H9 (cell line): ENCODE data around the gene COMMD9. TPM values are rescaled to one million over a fixed set of nuclear protein-coding genes. Genes with fewer than 3 reads are reported as not detected.

Experiments used
- DNase-seq: peaks from one replicate; pipeline ENCODE4 v3.0.0-alpha.2; 2017
- H2AFZ ChIP-seq: one replicate; pipeline ENCODE4 v1.6.1; 2013; ENCODE audit warnings: mild to moderate bottlenecking, low read length, control low read depth, moderate library complexity
- H2AK5ac ChIP-seq: 2 replicates; pipeline ENCODE4 v1.6.1; 2013; ENCODE audit warnings: low read length, control low read depth, mixed read lengths; ENCODE audit not compliant: insufficient read length
- H2BK120ac ChIP-seq: one replicate; pipeline ENCODE4 v1.6.1; 2013; ENCODE audit warnings: low read depth, mild to moderate bottlenecking, low read length, control low read depth, inconsistent platforms; ENCODE audit not compliant: poor library complexity, severe bottlenecking
- H2BK12ac ChIP-seq: 2 replicates; pipeline ENCODE4 v1.6.1; 2013; ENCODE audit warnings: low read length, control low read depth, mixed read lengths, low read depth; ENCODE audit not compliant: insufficient read length
- H2BK15ac ChIP-seq: 2 replicates; pipeline ENCODE4 v1.6.1; 2013; ENCODE audit warnings: low read depth, low read length, control low read depth
- H2BK20ac ChIP-seq: one replicate; pipeline ENCODE4 v1.6.1; 2013; ENCODE audit warnings: low read depth, mild to moderate bottlenecking, low read length, control low read depth, inconsistent platforms; ENCODE audit not compliant: poor library complexity, severe bottlenecking
- H2BK5ac ChIP-seq: 2 replicates; pipeline ENCODE4 v1.6.1; 2013; ENCODE audit warnings: low read length, control low read depth, mixed read lengths; ENCODE audit not compliant: insufficient read length
- H3K14ac ChIP-seq: 2 replicates; pipeline ENCODE4 v1.6.1; 2013; ENCODE audit warnings: low read length, control low read depth; ENCODE audit not compliant: insufficient read depth
- H3K18ac ChIP-seq: 2 replicates; pipeline ENCODE4 v1.6.1; 2013; ENCODE audit warnings: low read depth, mild to moderate bottlenecking, mixed read lengths, low read length, control low read depth; ENCODE audit not compliant: insufficient read length
- H3K23ac ChIP-seq: 2 replicates; pipeline ENCODE4 v1.6.1; 2013; ENCODE audit warnings: low read length, control low read depth, mixed read lengths, low read depth; ENCODE audit not compliant: insufficient read length
- H3K23me2 ChIP-seq: 2 replicates; pipeline ENCODE4 v1.6.1; 2013; ENCODE audit warnings: low read depth, mild to moderate bottlenecking, mixed read lengths, low read length, control low read depth; ENCODE audit not compliant: insufficient read length, poor library complexity, severe bottlenecking
- H3K27ac ChIP-seq: 2 replicates; pipeline ENCODE4 v1.5.1; 2013; ENCODE audit warnings: low read length, control low read depth, mixed read lengths, low read depth; ENCODE audit not compliant: insufficient read length
- H3K27me3 ChIP-seq: 2 replicates; pipeline ENCODE4 v1.6.1; 2013; ENCODE audit warnings: low read length, control low read depth, inconsistent platforms; ENCODE audit not compliant: insufficient read depth
- H3K4ac ChIP-seq: 2 replicates; pipeline ENCODE4 v1.6.1; 2013; ENCODE audit warnings: low read depth, mild to moderate bottlenecking, control low read depth, inconsistent platforms, low read length, moderate library complexity
- H3K4me1 ChIP-seq: 2 replicates; pipeline ENCODE4 v1.6.1; 2013; ENCODE audit warnings: low read length, control low read depth, inconsistent platforms; ENCODE audit not compliant: insufficient read depth
- H3K4me2 ChIP-seq: 2 replicates; pipeline ENCODE4 v1.6.1; 2013; ENCODE audit warnings: low read length, control low read depth, mixed read lengths; ENCODE audit not compliant: insufficient read length, insufficient read depth
- H3K56ac ChIP-seq: 2 replicates; pipeline ENCODE4 v1.6.1; 2013; ENCODE audit warnings: low read depth, mild to moderate bottlenecking, mixed read lengths, low read length, control low read depth; ENCODE audit not compliant: insufficient read length
- H3K79me1 ChIP-seq: 2 replicates; pipeline ENCODE4 v1.6.1; 2013; ENCODE audit warnings: low read depth, mild to moderate bottlenecking, moderate library complexity, low read length, control low read depth, inconsistent platforms; ENCODE audit not compliant: insufficient read depth, poor library complexity, severe bottlenecking
- H3K79me2 ChIP-seq: 2 replicates; pipeline ENCODE4 v1.6.1; 2013; ENCODE audit warnings: low read length, control low read depth, inconsistent platforms; ENCODE audit not compliant: insufficient read depth
- H3K9ac ChIP-seq: 2 replicates; pipeline ENCODE4 v1.6.1; 2013; ENCODE audit warnings: low read length, control low read depth, mixed read lengths; ENCODE audit not compliant: insufficient read length; ENCODE audit errors: extremely low read depth
- H3K9me3 ChIP-seq: one replicate; pipeline ENCODE4 v1.6.1; 2013; ENCODE audit warnings: low read depth, low read length, inconsistent platforms; ENCODE audit not compliant: control insufficient read depth
- H3T11ph ChIP-seq: one replicate; pipeline ENCODE4 v1.6.1; 2013; ENCODE audit warnings: mild to moderate bottlenecking, low read length, control low read depth, inconsistent platforms
- H4K20me1 ChIP-seq: one replicate; pipeline ENCODE4 v1.6.1; 2013; ENCODE audit not compliant: control insufficient read depth, insufficient read length, insufficient read depth
- H4K5ac ChIP-seq: 2 replicates; pipeline ENCODE4 v1.6.1; 2013; ENCODE audit warnings: low read depth, mild to moderate bottlenecking, mixed read lengths, low read length, control low read depth; ENCODE audit not compliant: insufficient read length
- H4K8ac ChIP-seq: replicated peaks from 2 replicates; pipeline ENCODE4 v1.6.1; 2013; ENCODE audit warnings: low read length, control low read depth, mixed read lengths, low read depth; ENCODE audit not compliant: insufficient read length
- H4K91ac ChIP-seq: 2 replicates; pipeline ENCODE4 v1.6.1; 2013; ENCODE audit warnings: low read depth, mild to moderate bottlenecking, moderate library complexity, mixed read lengths, low read length, control low read depth; ENCODE audit not compliant: insufficient read length
- H3K27ac Mint-ChIP-seq, 3 experiments: 2 replicates in 2 of 3; 3 replicates in 1 of 3; pipeline ENCODE4 v1.8.0; 2020 to 2021; ENCODE audit warnings: mixed read lengths in 3 of 3, mild to moderate bottlenecking in 1 of 3, moderate library complexity in 1 of 3
- H3K27me3 Mint-ChIP-seq: 2 replicates; pipeline ENCODE4 v1.8.0; 2021; ENCODE audit warnings: low read depth, mild to moderate bottlenecking, moderate library complexity, mixed read lengths
- H3K36me3 Mint-ChIP-seq, 3 experiments: 2 replicates in 2 of 3; 3 replicates in 1 of 3; pipeline ENCODE4 v1.8.0; 2020 to 2021; ENCODE audit warnings: low read depth in 3 of 3, mixed read lengths in 3 of 3; ENCODE audit not compliant: insufficient read depth in 1 of 3
- H3K4me1 Mint-ChIP-seq, 2 experiments: 2 replicates each; pipeline ENCODE4 v1.8.0; 2020; ENCODE audit warnings: mixed read lengths in 2 of 2
- H3K4me3 Mint-ChIP-seq, 2 experiments: 2 replicates in 1 of 2; 3 replicates in 1 of 2; pipeline ENCODE4 v1.8.0; 2020 to 2021; ENCODE audit warnings: mild to moderate bottlenecking in 2 of 2, mixed read lengths in 2 of 2, moderate library complexity in 1 of 2
- H3K9me3 Mint-ChIP-seq, 2 experiments: 2 replicates in 1 of 2; 3 replicates in 1 of 2; pipeline ENCODE4 v1.8.0; 2020; ENCODE audit warnings: mild to moderate bottlenecking in 2 of 2, mixed read lengths in 2 of 2, moderate library complexity in 1 of 2
- CTCF ChIP-seq: fragments of 200-600 bp; sonication (generic); conservative IDR thresholded peaks from 3 replicates; pipeline ENCODE4 v1.8.0; 2021; ENCODE audit warnings: antibody characterized with exemption, mild to moderate bottlenecking
- WGBS: extraction: QIAGEN DNeasy Blood & Tissue Kit; methylation state at CpG from one replicate; pipeline ENCODE4 v1.1.7; 2013; ENCODE audit warnings: missing lambda C conversion rate, low lambda C conversion rate, mixed read lengths; ENCODE audit not compliant: insufficient read length; ENCODE audit errors: extremely low coverage; 5-methylcytosine and 5-hydroxymethylcytosine counted together
- total RNA-seq: library from RNA; stranded (reverse); gene quantifications from 2 replicates; pipeline ENCODE4 v1.2.1, GENCODE V29; 2021

Gene COMMD9
- total RNA-seq, 1 experiment from 2014 or later = 47.0 TPM

- Mint-ChIP-seq H3K27ac (no peak overlapping the region), H3K9me3 (no peaks in the 10 kb centered on the region), H3K4me1 (peaks cover 6 to 12% of the 10 kb centered on the region in 2 experiments; a peak in 3 of 4 replicates), H3K27me3 (peaks cover 3% of the 10 kb centered on the region; the same call in 1 of the 2 replicates), H3K4me3 (no peak overlapping the region), H3K36me3 (no peaks in the 10 kb centered on the region; a peak in 1 of 7 replicates)
- Histone ChIP-seq H3K18ac (no peak overlapping the region), H3K4me1 (no peaks in the 10 kb centered on the region), H3K4me2 (no peak overlapping the region), H2BK12ac (no peak overlapping the region), H2BK15ac (no peak overlapping the region), H3K14ac (no peak overlapping the region), H3K9me3 (no peaks in the 10 kb centered on the region), H3K27me3 (no peaks in the 10 kb centered on the region), H3K56ac (no peak overlapping the region), H4K20me1 (no peaks in the 10 kb centered on the region), H3T11ph (no peak overlapping the region), H2AFZ (no peak overlapping the region), H3K9ac (no peak overlapping the region), H2AK5ac (no peak overlapping the region), H2BK5ac (no peak overlapping the region), H3K23me2 (no peaks in the 10 kb centered on the region), H3K79me1 (no peaks in the 10 kb centered on the region), H4K91ac (no peak overlapping the region), H2BK120ac (no peak overlapping the region), H3K4ac (no peak overlapping the region), H3K79me2 (no peaks in the 10 kb centered on the region), H3K23ac (no peak overlapping the region), H4K8ac (no peak overlapping the region), H2BK20ac (no peak overlapping the region), H3K27ac (no peak overlapping the region), H4K5ac (no peak overlapping the region)
- no CpG with 5 or more reads among the region's 4 CpGs for WGBS
- no peak for DNase-seq
- no peak for TF ChIP-seq CTCF
Observed at GRCh38 chr11:36248436-36248835, 40.8 kb downstream of the COMMD9 start.
